ENCODE data around the gene BATF2.

DNA sequence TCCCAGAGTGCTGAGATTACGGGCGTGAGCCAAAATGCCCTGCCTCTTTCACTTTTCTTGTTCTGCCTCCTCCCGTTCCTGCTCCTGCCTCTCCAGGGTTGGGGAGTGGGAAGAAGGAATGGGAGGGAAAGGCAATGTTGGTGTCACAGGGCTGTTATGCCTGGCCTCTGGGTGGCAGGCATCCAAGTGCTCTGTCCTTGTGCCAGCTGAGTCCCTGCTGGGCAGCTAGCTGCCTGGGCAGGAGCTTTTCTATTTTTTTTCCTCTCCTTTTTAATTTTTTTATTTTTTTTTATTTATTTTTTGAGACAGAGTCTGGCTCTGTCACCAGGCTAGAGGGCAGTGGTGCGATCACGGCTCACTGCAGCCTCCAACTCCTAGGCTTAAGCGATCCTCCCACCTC, 40.2 kb upstream of the BATF2 start:
- no peak for TF ChIP-seq CTCF (IDR thresholded peaks at IDR 0.05)
- no peak for TF ChIP-seq POLR2A (IDR thresholded peaks at IDR 0.05; ENCODE audit: low read length)
- TF ChIP-seq, protein P1, sequence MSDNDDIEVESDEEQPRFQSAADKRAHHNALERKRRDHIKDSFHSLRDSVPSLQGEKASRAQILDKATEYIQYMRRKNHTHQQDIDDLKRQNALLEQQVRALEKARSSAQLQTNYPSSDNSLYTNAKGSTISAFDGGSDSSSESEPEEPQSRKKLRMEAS (IDR thresholded peaks at IDR 0.05) = no peak

All from A549 (cell line).